Measurements from ENCODE around the gene DMAC2.

Gene DMAC2

DNA sequence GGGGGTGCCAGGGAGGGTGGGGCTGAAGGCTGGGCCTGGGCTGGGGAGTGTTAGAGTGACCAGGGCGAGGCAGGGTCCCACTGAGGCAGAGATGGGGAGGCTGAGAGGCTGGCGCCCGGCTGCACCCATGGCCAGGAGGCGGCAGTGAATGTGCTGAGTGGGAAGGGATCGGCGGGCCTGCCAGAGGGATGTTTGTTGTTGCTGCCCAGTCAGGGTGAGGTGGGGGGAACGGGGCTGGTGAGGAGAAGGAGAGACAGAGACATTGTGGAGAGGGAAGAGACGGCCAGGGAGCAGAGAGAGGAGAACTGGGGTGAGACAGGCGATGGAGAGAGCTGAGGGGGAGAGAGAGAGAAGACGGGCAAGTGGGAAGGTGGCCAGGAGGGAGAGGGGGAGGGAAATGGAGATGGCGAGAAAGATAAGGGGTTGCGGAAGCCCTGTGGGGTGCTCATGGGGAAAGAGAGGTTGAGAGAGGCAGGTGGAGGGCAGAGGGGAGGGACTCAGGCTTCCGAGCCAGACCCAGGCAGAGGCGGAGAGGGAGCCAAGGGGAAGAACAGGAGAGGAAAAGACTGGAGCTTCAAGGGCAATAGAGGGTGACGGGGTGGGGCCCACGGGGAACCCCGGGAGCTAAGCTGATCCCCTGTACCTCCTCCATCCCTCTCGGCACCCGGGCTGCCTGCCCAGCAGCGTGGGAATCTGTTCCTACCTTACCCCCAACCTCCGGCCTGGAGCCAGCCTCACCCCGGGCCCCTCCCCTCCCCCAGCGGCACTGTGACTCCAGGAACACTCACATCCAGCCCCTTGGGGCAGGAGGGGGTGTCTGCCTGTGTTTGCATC lies 11.8 kb downstream of the DMAC2 start:
- peaks cover 40% of the 10 kb centered on the region for H3K36me3 ChIP-seq (ENCODE audit: control insufficient read depth, insufficient read depth, low read length)
- H3K27me3 ChIP-seq (ENCODE audit: control insufficient read depth, insufficient read depth, low read length): no peaks in the 10 kb centered on the region
- peak overlapping the region; percentile 57 for H3K4me3 ChIP-seq (ENCODE audit: low read depth, low read length)
- H3K4me1 ChIP-seq (ENCODE audit: control insufficient read depth, insufficient read depth, low read length): peaks cover 11% of the 10 kb centered on the region; the same call in 1 of the 2 replicates
- H3K9ac ChIP-seq (ENCODE audit: low read depth, low read length): no peak overlapping the region
- peak overlapping the region; percentile 47 for H3K27ac ChIP-seq (ENCODE audit: low read depth, low read length)
- H3K9me3 ChIP-seq (ENCODE audit: control insufficient read depth, insufficient read depth, low read length): no peaks in the 10 kb centered on the region

DNA sequence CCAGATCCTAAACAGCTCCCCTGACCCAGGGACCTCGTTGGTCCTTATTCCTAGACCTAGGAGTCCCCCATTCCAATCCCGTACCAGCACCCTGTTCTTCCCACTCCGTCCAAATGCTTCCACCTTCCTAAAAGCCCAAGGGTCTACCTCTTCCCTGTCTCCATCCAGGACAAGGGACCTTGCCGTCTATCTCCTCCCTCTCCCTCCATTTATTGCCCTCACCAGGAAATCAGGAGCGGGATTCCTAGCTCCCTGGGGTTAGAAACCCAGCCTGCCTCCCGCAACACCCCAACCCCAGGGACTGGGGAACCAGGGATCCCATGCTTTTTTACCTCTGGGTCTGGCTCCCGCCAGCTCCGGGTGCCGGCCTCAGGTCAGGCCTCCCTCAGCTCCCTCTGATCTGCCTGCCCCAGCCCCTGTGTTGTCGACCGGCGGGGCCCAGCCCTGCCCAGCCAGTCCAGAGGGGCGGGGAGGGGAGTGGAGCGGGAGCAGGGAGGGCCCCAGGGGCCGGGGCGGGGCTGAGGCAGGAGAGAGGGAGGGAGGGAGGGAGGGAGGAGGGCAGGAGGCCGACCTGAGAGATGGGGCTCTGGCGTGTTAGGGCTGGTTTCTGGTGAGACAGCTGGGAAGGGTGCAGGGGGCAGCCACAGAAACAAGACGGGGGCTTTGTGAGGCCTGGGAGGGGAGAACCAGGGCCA lies 12.6 kb downstream of the DMAC2 start, which contains the start of gene B3GNT8:
Gene B3GNT8 (minus strand): TSS at position 423 of the 695 bp plus-strand sequence. CDS start 596 bp downstream, outside the sequence.
- peak within 1 kb of the TSS; percentile 30; the same call in 1 of the 2 replicates for H3K9ac ChIP-seq (ENCODE audit: low read depth, low read length)
- H3K27me3 ChIP-seq (ENCODE audit: control insufficient read depth, insufficient read depth, low read length): no peaks in the 10 kb centered on the region
- no peaks in the 10 kb centered on the region for H3K9me3 ChIP-seq (ENCODE audit: control insufficient read depth, insufficient read depth, low read length)
- peaks cover 40% of the 10 kb centered on the region for H3K36me3 ChIP-seq (ENCODE audit: control insufficient read depth, insufficient read depth, low read length)
- peaks cover 11% of the 10 kb centered on the region; the same call in 1 of the 2 replicates for H3K4me1 ChIP-seq (ENCODE audit: control insufficient read depth, insufficient read depth, low read length)
- H3K27ac ChIP-seq (ENCODE audit: low read depth, low read length): peak within 1 kb of the TSS; percentile 52
- H3K4me3 ChIP-seq (ENCODE audit: low read depth, low read length): peak within 1 kb of the TSS; percentile 65

DNA sequence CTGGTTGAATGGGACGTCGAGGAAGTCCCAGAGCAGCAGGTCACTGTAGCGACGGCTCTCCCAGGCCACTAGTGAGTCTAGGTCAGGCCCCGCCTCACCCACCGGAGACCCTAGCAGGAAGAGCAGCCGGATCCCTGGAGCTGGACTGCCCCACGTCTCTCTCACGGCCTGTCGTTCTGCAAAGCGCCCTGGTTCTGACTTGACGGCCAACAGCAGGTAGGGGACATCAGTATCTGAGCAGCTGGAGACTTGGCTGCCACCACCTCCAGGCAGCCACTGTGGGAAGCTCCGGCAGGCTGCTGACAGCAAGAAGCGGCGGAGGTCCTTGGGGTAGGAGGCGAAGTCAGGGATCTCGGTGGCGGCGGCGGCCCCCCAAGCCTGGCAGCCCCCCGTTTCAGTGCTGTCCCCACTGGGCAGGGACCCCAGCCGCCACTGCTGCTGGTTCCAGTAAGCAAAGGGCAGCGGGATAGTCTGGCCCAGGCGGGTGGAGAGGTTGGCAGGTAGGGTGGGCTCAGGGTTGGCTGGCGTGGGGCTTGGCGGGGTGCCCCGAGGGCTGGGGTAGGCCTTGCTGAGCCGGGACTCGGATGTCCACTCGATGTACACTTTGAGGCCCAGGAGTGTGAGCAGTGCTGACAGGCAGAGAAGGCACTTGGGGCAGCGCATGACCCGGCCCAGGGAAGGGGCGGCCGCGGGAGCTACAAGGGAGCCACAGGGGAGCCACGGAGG lies 13.4 kb downstream of the DMAC2 start:
- Histone ChIP-seq H3K4me3 (ENCODE audit: low read depth, low read length) (peak overlapping the region; percentile 65; the same call in 1 of the 2 replicates), H3K4me1 (ENCODE audit: control insufficient read depth, insufficient read depth, low read length) (peaks cover 11% of the 10 kb centered on the region; the same call in 1 of the 2 replicates), H3K9me3 (ENCODE audit: control insufficient read depth, insufficient read depth, low read length) (no peaks in the 10 kb centered on the region), H3K27ac (ENCODE audit: low read depth, low read length) (peak overlapping the region; percentile 52), H3K36me3 (ENCODE audit: control insufficient read depth, insufficient read depth, low read length) (peaks cover 32% of the 10 kb centered on the region), H3K9ac (ENCODE audit: low read depth, low read length) (no peak overlapping the region), H3K27me3 (ENCODE audit: control insufficient read depth, insufficient read depth, low read length) (no peaks in the 10 kb centered on the region)

DNA sequence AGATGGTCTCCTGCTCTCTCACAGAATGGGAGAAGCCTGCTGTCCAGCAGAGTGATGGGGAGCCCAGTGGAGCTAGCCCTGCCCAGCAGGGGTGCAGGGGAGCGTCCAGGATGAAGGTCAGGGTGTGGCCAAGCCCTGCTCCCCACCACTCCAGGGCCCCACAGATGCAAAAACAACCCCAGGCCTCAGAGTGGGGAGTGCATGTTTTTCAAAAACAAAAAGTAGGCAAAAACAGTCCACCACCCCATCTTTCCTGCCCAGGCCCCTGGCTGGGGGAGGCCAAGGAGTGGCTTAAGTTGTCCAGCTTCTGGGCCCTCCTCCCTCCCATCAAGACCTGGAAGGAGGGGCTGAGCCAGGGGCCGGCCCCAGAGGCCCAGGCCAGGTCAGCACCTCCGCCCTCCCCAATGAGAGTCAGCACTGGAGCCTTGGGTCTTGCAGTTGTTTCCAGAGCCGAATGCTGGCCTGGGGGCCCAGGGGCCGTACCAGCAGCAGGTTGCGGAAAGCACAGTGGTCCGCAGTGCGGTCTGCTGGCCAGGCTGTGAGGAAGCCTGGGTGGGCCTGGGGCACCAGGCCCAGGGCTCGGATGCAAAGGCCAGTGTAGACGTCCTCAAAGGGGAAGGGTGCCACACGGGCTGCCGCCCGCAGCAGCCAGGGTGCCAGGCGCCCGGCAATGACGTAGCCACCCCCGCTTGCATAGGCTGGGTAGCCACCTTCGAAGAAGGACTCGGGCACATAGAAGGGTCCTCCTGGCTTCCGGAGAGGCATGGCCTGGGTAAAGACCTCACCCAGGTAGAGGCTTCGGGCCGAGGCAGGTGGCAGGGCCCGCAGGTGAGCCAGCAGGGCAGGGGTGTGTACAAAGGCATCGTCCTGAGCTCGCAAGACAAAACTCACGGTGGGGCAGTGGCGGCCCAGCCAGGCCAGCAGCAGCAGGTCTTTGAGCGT lies 14.3 kb downstream of the DMAC2 start:
- H3K36me3 ChIP-seq (ENCODE audit: control insufficient read depth, insufficient read depth, low read length): peaks cover 27% of the 10 kb centered on the region
- peaks cover 11% of the 10 kb centered on the region; the same call in 1 of the 2 replicates for H3K4me1 ChIP-seq (ENCODE audit: control insufficient read depth, insufficient read depth, low read length)
- H3K27me3 ChIP-seq (ENCODE audit: control insufficient read depth, insufficient read depth, low read length): no peaks in the 10 kb centered on the region
- H3K4me3 ChIP-seq (ENCODE audit: low read depth, low read length): no peak overlapping the region
- no peak overlapping the region for H3K27ac ChIP-seq (ENCODE audit: low read depth, low read length)
- no peaks in the 10 kb centered on the region for H3K9me3 ChIP-seq (ENCODE audit: control insufficient read depth, insufficient read depth, low read length)
- no peak overlapping the region for H3K9ac ChIP-seq (ENCODE audit: low read depth, low read length)

DNA sequence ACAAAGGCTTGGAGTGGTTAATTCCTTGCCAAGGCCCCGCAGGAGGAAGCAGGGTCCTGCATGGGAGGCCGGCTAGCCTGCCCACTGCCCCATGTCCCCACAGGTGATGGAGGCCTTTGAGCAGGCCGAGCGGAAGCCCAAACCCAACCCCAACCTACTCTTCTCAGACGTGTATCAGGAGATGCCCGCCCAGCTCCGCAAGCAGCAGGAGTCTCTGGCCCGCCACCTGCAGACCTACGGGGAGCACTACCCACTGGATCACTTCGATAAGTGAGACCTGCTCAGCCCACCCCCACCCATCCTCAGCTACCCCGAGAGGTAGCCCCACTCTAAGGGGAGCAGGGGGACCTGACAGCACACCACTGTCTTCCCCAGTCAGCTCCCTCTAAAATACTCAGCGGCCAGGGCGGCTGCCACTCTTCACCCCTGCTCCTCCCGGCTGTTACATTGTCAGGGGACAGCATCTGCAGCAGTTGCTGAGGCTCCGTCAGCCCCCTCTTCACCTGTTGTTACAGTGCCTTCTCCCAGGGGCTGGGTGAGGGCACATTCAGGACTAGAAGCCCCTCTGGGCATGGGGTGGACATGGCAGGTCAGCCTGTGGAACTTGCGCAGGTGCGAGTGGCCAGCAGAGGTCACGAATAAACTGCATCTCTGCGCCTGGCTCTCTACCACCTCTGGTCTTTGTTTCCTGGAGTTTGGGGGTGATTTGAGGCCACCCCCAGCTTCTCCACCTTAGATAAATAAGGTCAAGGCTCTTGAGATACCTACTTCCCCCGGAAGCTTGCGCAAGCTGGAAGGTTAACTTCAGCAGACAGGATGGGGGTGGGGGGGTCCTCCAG lies 15.2 kb downstream of the DMAC2 start:
- H3K9me3 ChIP-seq (ENCODE audit: control insufficient read depth, insufficient read depth, low read length): no peaks in the 10 kb centered on the region
- H3K27ac ChIP-seq (ENCODE audit: low read depth, low read length): no peak overlapping the region
- no peak overlapping the region for H3K4me3 ChIP-seq (ENCODE audit: low read depth, low read length)
- H3K4me1 ChIP-seq (ENCODE audit: control insufficient read depth, insufficient read depth, low read length): peaks cover 11% of the 10 kb centered on the region; the same call in 1 of the 2 replicates
- H3K36me3 ChIP-seq (ENCODE audit: control insufficient read depth, insufficient read depth, low read length): peaks cover 34% of the 10 kb centered on the region
- H3K27me3 ChIP-seq (ENCODE audit: control insufficient read depth, insufficient read depth, low read length): no peaks in the 10 kb centered on the region
- H3K9ac ChIP-seq (ENCODE audit: low read depth, low read length): no peak overlapping the region

DNA sequence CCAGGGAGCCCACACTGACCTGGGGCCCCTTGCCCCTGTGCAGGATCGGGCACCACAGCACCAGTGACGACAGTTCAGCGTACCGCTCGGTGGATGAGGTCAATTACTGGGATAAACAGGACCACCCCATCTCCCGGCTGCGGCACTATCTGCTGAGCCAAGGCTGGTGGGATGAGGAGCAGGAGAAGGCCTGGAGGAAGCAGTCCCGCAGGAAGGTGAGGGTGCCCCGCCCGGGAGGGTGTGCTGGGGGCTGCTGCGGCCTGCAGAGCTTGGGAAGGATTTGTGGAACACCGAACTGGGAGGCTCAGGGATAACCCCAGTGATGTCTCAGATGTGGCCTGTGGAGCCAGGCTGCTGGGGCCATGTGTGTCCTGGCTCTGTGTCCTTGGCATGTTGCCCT lies 16.8 kb downstream of the DMAC2 start:
- H3K27me3 ChIP-seq (ENCODE audit: control insufficient read depth, insufficient read depth, low read length): no peaks in the 10 kb centered on the region
- H3K4me1 ChIP-seq (ENCODE audit: control insufficient read depth, insufficient read depth, low read length): peaks cover 5% of the 10 kb centered on the region; the same call in 1 of the 2 replicates
- no peak overlapping the region for H3K9ac ChIP-seq (ENCODE audit: low read depth, low read length)
- peaks cover 42% of the 10 kb centered on the region for H3K36me3 ChIP-seq (ENCODE audit: control insufficient read depth, insufficient read depth, low read length)
- H3K27ac ChIP-seq (ENCODE audit: low read depth, low read length): no peak overlapping the region
- no peak overlapping the region for H3K4me3 ChIP-seq (ENCODE audit: low read depth, low read length)
- no peaks in the 10 kb centered on the region for H3K9me3 ChIP-seq (ENCODE audit: control insufficient read depth, insufficient read depth, low read length)

DNA sequence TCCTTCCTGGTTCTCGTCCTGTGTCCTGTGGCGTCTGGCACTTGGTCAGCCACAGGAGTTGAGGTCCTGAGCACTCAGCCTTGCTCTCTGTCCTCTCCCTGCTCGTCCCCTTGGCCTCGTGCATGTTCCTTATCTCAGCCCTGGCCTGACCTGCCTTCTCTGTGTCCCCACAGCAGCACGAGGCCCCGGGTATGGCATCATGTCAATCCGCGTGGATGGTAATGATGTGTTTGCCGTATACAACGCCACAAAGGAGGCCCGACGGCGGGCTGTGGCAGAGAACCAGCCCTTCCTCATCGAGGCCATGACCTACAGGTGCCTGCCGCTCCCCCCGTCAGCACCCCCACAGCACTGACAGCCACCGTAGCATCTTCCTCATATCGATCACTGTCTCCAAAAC lies 17.3 kb downstream of the DMAC2 start:
- H3K27me3 ChIP-seq (ENCODE audit: control insufficient read depth, insufficient read depth, low read length): no peaks in the 10 kb centered on the region
- H3K9ac ChIP-seq (ENCODE audit: low read depth, low read length): no peak overlapping the region
- H3K4me3 ChIP-seq (ENCODE audit: low read depth, low read length): no peak overlapping the region
- no peaks in the 10 kb centered on the region for H3K9me3 ChIP-seq (ENCODE audit: control insufficient read depth, insufficient read depth, low read length)
- no peak overlapping the region for H3K27ac ChIP-seq (ENCODE audit: low read depth, low read length)
- H3K4me1 ChIP-seq (ENCODE audit: control insufficient read depth, insufficient read depth, low read length): peaks cover 5% of the 10 kb centered on the region; the same call in 1 of the 2 replicates
- H3K36me3 ChIP-seq (ENCODE audit: control insufficient read depth, insufficient read depth, low read length): peaks cover 42% of the 10 kb centered on the region

DNA sequence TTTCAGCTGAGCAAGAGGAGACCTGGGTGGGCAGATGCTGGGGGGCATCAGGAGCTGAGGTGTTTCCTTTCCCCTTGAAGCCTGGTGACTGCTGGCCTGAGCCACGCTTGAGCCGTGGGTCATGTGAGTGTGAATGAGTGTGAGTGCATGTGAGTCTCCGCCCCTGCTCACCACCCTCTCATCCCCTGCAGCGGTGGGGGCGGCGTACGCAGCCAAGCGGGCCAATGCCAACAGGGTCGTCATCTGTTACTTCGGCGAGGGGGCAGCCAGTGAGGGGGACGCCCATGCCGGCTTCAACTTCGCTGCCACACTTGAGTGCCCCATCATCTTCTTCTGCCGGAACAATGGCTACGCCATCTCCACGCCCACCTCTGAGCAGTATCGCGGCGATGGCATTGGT lies 17.7 kb downstream of the DMAC2 start:
- Histone ChIP-seq H3K36me3 (ENCODE audit: control insufficient read depth, insufficient read depth, low read length) (peaks cover 42% of the 10 kb centered on the region), H3K9me3 (ENCODE audit: control insufficient read depth, insufficient read depth, low read length) (no peaks in the 10 kb centered on the region), H3K27me3 (ENCODE audit: control insufficient read depth, insufficient read depth, low read length) (no peaks in the 10 kb centered on the region), H3K4me3 (ENCODE audit: low read depth, low read length) (no peak overlapping the region), H3K9ac (ENCODE audit: low read depth, low read length) (no peak overlapping the region), H3K4me1 (ENCODE audit: control insufficient read depth, insufficient read depth, low read length) (peaks cover 3% of the 10 kb centered on the region; the same call in 1 of the 2 replicates), H3K27ac (ENCODE audit: low read depth, low read length) (no peak overlapping the region)

DNA sequence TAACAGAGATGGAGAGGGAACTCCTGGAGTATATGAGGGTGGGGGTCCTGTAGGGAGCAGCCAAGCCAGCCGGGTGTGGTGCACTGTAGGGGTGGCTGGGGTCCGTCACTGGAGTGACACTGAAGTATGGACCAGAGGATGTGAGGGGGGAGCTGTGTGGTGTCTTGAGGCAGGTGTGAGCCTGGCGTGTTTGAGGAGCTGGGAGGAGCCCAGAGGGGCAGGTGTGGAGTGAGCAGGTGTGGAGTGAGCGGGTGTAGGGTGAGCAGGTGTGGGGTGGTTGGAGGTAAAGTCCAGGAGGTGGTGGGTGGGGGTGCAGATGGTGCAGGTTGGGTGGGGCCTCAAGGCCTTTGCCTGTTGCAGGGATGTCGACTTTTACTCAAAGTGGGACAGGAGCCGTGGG lies 18.4 kb downstream of the DMAC2 start:
- H3K27me3 ChIP-seq (ENCODE audit: control insufficient read depth, insufficient read depth, low read length): no peaks in the 10 kb centered on the region
- H3K4me1 ChIP-seq (ENCODE audit: control insufficient read depth, insufficient read depth, low read length): no peaks in the 10 kb centered on the region
- H3K27ac ChIP-seq (ENCODE audit: low read depth, low read length): no peak overlapping the region
- peaks cover 47% of the 10 kb centered on the region for H3K36me3 ChIP-seq (ENCODE audit: control insufficient read depth, insufficient read depth, low read length)
- no peak overlapping the region for H3K4me3 ChIP-seq (ENCODE audit: low read depth, low read length)
- H3K9ac ChIP-seq (ENCODE audit: low read depth, low read length): no peak overlapping the region
- H3K9me3 ChIP-seq (ENCODE audit: control insufficient read depth, insufficient read depth, low read length): no peaks in the 10 kb centered on the region
